ENCODE measurements around the gene WASL.

DNA sequence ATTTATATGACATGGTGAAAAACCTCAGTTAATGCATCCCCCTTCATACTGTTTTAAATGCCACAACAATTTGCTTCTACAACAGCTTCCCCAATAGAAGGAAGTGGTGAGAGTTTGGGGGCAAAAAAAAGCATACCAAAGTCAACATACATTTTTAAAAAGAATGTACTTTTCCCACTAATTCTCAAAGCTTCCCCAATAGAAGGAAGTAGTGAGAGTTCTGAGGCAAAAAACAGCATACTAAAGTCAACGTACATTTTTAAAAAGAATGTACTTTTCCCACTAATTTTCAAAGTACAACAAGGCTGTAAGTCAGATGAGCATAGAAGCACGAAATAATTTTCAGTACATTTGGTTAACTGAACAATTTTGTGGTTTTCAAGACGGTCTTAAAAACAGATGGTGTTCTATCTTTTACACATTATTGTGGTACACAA is 24.0 kb downstream of the WASL start:
- TF ChIP-seq, protein P1, sequence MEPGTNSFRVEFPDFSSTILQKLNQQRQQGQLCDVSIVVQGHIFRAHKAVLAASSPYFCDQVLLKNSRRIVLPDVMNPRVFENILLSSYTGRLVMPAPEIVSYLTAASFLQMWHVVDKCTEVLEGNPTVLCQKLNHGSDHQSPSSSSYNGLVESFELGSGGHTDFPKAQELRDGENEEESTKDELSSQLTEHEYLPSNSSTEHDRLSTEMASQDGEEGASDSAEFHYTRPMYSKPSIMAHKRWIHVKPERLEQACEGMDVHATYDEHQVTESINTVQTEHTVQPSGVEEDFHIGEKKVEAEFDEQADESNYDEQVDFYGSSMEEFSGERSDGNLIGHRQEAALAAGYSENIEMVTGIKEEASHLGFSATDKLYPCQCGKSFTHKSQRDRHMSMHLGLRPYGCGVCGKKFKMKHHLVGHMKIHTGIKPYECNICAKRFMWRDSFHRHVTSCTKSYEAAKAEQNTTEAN (CRISPR knock-in tag; IDR thresholded peaks at IDR 0.05) = no peak
- no peak for TF ChIP-seq ESRRA (CRISPR knock-in tag; IDR thresholded peaks at IDR 0.05; ENCODE audit: borderline replicate concordance)
- TF ChIP-seq, protein P2, sequence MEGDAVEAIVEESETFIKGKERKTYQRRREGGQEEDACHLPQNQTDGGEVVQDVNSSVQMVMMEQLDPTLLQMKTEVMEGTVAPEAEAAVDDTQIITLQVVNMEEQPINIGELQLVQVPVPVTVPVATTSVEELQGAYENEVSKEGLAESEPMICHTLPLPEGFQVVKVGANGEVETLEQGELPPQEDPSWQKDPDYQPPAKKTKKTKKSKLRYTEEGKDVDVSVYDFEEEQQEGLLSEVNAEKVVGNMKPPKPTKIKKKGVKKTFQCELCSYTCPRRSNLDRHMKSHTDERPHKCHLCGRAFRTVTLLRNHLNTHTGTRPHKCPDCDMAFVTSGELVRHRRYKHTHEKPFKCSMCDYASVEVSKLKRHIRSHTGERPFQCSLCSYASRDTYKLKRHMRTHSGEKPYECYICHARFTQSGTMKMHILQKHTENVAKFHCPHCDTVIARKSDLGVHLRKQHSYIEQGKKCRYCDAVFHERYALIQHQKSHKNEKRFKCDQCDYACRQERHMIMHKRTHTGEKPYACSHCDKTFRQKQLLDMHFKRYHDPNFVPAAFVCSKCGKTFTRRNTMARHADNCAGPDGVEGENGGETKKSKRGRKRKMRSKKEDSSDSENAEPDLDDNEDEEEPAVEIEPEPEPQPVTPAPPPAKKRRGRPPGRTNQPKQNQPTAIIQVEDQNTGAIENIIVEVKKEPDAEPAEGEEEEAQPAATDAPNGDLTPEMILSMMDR (IDR thresholded peaks at IDR 0.05) = no peak
- no peak for TF ChIP-seq TCF7 (CRISPR knock-in tag; IDR thresholded peaks at IDR 0.05; ENCODE audit: low read depth)
- no peak for TF ChIP-seq ZNF232 (CRISPR knock-in tag; IDR thresholded peaks at IDR 0.05)
- TF ChIP-seq NFATC4 (CRISPR knock-in tag; IDR thresholded peaks at IDR 0.05) = no peak
- TF ChIP-seq, protein P3, sequence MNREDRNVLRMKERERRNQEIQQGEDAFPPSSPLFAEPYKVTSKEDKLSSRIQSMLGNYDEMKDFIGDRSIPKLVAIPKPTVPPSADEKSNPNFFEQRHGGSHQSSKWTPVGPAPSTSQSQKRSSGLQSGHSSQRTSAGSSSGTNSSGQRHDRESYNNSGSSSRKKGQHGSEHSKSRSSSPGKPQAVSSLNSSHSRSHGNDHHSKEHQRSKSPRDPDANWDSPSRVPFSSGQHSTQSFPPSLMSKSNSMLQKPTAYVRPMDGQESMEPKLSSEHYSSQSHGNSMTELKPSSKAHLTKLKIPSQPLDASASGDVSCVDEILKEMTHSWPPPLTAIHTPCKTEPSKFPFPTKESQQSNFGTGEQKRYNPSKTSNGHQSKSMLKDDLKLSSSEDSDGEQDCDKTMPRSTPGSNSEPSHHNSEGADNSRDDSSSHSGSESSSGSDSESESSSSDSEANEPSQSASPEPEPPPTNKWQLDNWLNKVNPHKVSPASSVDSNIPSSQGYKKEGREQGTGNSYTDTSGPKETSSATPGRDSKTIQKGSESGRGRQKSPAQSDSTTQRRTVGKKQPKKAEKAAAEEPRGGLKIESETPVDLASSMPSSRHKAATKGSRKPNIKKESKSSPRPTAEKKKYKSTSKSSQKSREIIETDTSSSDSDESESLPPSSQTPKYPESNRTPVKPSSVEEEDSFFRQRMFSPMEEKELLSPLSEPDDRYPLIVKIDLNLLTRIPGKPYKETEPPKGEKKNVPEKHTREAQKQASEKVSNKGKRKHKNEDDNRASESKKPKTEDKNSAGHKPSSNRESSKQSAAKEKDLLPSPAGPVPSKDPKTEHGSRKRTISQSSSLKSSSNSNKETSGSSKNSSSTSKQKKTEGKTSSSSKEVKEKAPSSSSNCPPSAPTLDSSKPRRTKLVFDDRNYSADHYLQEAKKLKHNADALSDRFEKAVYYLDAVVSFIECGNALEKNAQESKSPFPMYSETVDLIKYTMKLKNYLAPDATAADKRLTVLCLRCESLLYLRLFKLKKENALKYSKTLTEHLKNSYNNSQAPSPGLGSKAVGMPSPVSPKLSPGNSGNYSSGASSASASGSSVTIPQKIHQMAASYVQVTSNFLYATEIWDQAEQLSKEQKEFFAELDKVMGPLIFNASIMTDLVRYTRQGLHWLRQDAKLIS (CRISPR knock-in tag; IDR thresholded peaks at IDR 0.05; ENCODE audit: borderline replicate concordance) = no peak
- no peak for TF ChIP-seq ZNF121 (CRISPR knock-in tag; IDR thresholded peaks at IDR 0.05)
- no peak for TF ChIP-seq SP1 (CRISPR knock-in tag; conservative IDR thresholded peaks at IDR 0.05)
- no peak for TF ChIP-seq ZNF423 (CRISPR knock-in tag; IDR thresholded peaks at IDR 0.05)
- TF ChIP-seq FOXJ3 (CRISPR knock-in tag; IDR thresholded peaks at IDR 0.05; ENCODE audit: borderline replicate concordance) = no peak
